ENCODE data around the gene ADAMTS14.
"Not testable (repeated sequence)": the region's sequence is repeated elsewhere in the genome, so short reads cannot be mapped to it uniquely, and the experiment has no call there.

The ADAMTS14 gene

DNA sequence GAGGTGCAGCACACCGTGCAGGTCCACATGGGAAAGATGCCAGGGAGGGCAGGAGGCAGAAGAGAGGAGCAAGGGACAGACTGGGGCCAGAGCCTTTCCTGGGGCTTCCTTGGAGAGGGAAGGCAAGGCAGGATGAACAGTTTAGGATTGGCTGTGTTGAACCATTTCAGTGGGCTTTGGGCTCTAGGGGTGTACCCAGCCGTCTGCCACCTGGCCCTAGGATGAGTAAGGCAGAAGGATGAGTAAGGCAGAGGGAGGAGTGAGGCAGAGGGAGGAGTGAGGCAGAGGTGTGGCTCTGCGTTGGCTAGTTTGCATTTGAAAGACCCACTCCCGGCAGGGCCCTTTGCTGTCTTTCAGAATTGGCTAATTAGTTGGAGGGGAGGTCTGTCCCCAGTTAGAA, 38.3 kb upstream of the ADAMTS14 start:
- no peak for DNase-seq (ENCODE audit: extremely low spot score)

DNA sequence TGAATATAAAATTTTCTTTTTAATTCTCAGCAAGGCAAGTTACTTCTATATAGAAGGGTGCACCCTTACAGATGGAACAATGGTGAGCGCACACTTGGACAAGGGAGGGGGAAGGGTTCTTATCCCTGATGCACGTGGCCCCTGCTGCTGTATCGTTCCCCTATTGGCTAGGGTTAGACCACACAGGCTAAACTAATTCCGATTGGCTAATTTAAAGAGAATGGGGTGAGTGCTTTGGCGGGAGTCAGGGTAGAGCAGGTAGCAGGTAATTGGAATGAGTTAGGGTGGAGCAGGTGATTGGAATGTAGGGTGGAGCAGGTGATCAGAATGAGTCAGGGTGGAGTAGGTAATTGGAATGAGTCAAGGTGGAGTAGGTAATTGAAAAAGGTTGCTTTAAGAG, 37.8 kb upstream of the ADAMTS14 start:
- POLR2A ChIA-PET; CTCF ChIA-PET; DNase-seq (ENCODE audit: extremely low spot score): not testable (repeated sequence)

More for the DNA sequence above, 38.3 kb upstream of the ADAMTS14 start:
- TF ChIP-seq ELF4 (IDR thresholded peaks at IDR 0.05) (no peak), NFRKB (IDR thresholded peaks at IDR 0.05) (no peak), HDGF (IDR thresholded peaks at IDR 0.05; ENCODE audit: borderline replicate concordance) (no peak), BHLHE40 (IDR thresholded peaks at IDR 0.05; ENCODE audit: borderline replicate concordance) (no peak), FOXK2 (IDR thresholded peaks at IDR 0.05) (no peak), ZNF384 (IDR thresholded peaks at IDR 0.05) (no peak), FOXA1 (IDR thresholded peaks at IDR 0.05) (no peak), SP1 (IDR thresholded peaks at IDR 0.05) (no peak), CTBP1 (IDR thresholded peaks at IDR 0.05; ENCODE audit: borderline replicate concordance) (no peak), ARNT (IDR thresholded peaks at IDR 0.05) (no peak), SUZ12 (IDR thresholded peaks at IDR 0.05) (no peak), FOXM1 (IDR thresholded peaks at IDR 0.05; ENCODE audit: borderline replicate concordance) (no peak), LEF1 (IDR thresholded peaks at IDR 0.05; ENCODE audit: borderline replicate concordance) (no peak), TARDBP (IDR thresholded peaks at IDR 0.05) (no peak), L3MBTL2 (conservative IDR thresholded peaks at IDR 0.05) (no peak)
- TF ChIP-seq, protein P1, sequence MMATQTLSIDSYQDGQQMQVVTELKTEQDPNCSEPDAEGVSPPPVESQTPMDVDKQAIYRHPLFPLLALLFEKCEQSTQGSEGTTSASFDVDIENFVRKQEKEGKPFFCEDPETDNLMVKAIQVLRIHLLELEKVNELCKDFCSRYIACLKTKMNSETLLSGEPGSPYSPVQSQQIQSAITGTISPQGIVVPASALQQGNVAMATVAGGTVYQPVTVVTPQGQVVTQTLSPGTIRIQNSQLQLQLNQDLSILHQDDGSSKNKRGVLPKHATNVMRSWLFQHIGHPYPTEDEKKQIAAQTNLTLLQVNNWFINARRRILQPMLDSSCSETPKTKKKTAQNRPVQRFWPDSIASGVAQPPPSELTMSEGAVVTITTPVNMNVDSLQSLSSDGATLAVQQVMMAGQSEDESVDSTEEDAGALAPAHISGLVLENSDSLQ (IDR thresholded peaks at IDR 0.05) = no peak
- ChIA-PET POLR2A (no interaction called here), CTCF (no interaction called here)

DNA sequence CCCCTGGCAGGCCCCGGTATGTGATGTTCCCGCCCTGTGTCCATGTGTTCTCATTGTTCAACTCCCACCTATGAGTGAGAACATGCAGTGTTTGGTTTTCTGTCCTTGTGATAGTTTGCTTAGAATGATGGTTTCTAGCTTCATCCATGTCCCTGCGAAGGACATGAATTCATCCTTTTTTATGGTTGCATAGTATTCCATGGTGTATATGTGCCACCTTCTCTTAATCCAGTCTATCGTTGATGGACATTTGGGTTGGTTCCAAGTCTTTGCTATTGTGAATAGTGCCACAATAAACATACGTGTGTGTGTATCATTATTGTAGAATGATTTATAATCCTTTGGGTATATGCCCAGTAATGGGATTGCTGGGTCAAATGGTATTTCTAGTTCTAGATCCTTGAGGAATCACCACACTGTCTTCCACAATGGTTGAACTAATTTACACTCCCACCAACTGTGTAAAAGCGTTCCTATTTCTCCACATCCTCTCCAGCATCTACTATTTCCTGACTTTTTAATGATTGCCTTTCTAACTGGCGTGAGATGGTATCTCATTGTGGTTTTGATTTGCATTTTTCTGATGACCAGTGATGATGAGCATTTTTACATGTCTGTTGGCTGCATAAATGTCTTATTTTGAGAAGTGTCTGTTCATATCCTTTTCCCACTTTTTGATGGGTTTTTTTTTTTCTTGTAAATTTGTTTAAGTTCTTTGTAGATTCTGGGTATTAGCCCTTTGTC, 32.5 kb upstream of the ADAMTS14 start:
- POLR2A ChIA-PET; DNase-seq (ENCODE audit: extremely low spot score); CTCF ChIA-PET: not testable (repeated sequence)

DNA sequence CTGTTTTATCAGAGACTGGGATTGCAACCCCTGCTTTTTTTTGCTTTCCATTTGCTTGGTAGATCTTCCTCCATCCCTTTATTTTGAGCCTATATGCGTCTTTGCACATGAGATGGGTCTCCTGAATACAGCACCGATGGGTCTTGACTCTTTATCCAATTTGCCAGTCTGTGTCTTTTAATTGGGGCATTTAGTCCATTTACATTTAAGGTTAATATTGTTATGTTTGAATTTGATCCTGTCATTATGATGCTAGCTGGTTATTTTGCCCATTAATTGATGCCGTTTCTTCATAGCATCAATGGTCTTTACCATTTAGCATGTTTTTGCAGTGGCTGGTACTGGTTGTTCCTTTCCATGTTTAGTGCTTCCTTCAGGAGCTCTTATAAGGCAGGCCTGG, 29.0 kb upstream of the ADAMTS14 start:
- DNase-seq (ENCODE audit: extremely low spot score); POLR2A ChIA-PET: not testable (repeated sequence)
- CTCF ChIA-PET = interaction anchor here (0.6 kb wide), 1 partner anchor 191 kb away, joined by 5 read pairs; no protein-coding TSS in a partner anchor

DNA sequence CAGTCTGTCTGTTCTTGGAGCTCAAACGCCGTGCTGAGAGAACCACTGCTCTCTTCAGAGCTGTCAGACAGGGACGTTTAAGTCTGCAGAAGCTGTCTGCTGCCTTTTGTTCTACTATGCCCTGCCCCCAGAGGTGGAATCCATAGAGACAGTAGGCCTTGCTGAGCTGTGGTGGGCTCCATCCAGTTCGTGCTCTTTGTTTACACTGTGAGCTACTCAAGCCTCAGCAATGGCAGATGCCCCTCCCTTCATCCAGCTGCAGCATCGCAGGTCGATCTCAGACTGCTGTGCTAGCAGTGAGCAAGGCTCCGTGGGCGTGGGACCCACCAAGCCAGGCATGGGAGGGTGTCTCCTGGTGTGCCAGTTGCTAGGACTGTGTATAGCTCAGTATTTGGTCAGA, 27.3 kb upstream of the ADAMTS14 start:
- CTCF ChIA-PET; POLR2A ChIA-PET; DNase-seq (ENCODE audit: extremely low spot score): not testable (repeated sequence)

DNA sequence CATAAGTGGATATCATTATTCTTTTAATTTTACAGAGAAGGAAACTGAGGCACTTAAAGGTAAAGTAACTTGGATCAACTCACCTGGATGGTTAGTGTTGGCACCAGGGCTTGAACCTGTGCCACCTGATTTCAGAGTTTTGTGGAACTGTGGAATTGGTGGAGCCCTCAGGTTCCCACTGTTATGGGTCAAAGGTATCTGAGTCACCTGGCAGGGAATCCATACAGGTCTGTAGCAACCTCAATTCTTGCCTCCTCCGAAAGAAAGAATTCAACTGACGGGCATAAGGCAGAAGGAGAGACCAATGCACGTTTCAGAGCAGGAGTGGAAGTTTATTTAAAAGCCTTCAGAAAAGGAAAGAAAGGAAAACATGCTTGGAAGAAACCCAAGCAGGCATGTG, 25.2 kb upstream of the ADAMTS14 start:
- DNase-seq (ENCODE audit: extremely low spot score) = no peak
- CTCF ChIA-PET = no interaction called here
- TF ChIP-seq, protein P1 (IDR thresholded peaks at IDR 0.05) = no peak
- no peak for TF ChIP-seq FOXA1 (IDR thresholded peaks at IDR 0.05)
- no peak for TF ChIP-seq TARDBP (IDR thresholded peaks at IDR 0.05)
- no peak for TF ChIP-seq ELF4 (IDR thresholded peaks at IDR 0.05)
- TF ChIP-seq FOXM1 (IDR thresholded peaks at IDR 0.05; ENCODE audit: borderline replicate concordance) = no peak
- no peak for TF ChIP-seq FOXK2 (IDR thresholded peaks at IDR 0.05)
- POLR2A ChIA-PET = no interaction called here

DNA sequence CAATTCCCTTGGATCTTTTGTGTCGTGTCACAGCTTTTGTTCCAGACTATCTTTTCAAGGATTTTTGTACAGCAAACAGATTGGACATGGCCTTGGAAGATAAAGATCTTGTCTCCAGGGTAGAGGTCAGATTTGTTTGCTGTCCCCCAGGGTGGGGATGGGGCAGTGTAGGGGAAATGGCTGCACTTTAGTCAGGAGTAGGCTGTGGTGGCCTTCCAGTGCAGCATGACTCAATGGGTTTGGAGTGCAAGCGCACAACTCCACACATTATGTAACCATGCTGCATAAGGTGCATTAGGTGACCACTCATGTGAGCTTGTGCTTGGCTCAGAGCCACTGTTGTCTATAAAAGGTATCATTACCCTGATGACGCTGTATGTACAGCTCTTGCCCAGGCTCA, 23.9 kb upstream of the ADAMTS14 start:
- no peak for DNase-seq (ENCODE audit: extremely low spot score)
- ChIA-PET POLR2A (no interaction called here), CTCF (no interaction called here)
- TF ChIP-seq ELF4 (IDR thresholded peaks at IDR 0.05) = no peak
- TF ChIP-seq BHLHE40 (IDR thresholded peaks at IDR 0.05; ENCODE audit: borderline replicate concordance) = no peak
- TF ChIP-seq LEF1 (IDR thresholded peaks at IDR 0.05; ENCODE audit: borderline replicate concordance) = no peak
- TF ChIP-seq, protein P1 (IDR thresholded peaks at IDR 0.05) = no peak
- TF ChIP-seq FOXA1 (IDR thresholded peaks at IDR 0.05) = no peak
- TF ChIP-seq TARDBP (IDR thresholded peaks at IDR 0.05) = no peak
- no peak for TF ChIP-seq SUZ12 (IDR thresholded peaks at IDR 0.05)
- no peak for TF ChIP-seq HDGF (IDR thresholded peaks at IDR 0.05; ENCODE audit: borderline replicate concordance)
- TF ChIP-seq L3MBTL2 (conservative IDR thresholded peaks at IDR 0.05) = no peak
- TF ChIP-seq FOXK2 (IDR thresholded peaks at IDR 0.05) = no peak
- TF ChIP-seq CTBP1 (IDR thresholded peaks at IDR 0.05; ENCODE audit: borderline replicate concordance) = no peak
- no peak for TF ChIP-seq SP1 (IDR thresholded peaks at IDR 0.05)
- no peak for TF ChIP-seq ARNT (IDR thresholded peaks at IDR 0.05)
- TF ChIP-seq FOXM1 (IDR thresholded peaks at IDR 0.05; ENCODE audit: borderline replicate concordance) = no peak
- no peak for TF ChIP-seq NFRKB (IDR thresholded peaks at IDR 0.05)
- no peak for TF ChIP-seq ZNF384 (IDR thresholded peaks at IDR 0.05)

DNA sequence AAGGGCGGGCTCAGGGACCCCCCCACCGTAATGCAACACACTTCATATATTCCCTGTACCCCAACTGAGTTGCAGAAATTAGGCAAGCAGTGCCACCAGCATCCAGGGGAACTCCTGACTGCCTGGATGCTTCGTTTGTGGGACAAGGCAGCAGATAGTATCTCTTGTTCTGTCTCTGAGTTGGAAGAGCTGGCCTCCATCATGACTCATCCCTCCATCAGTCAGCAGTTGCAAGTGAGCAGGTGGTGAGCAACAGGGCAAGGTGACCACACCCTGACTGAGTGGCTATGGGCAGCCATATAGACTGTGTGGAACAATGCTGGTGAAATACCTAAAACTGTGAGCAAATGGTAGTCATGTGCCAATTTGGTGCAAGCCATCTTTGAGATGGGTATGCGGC, 22.8 kb upstream of the ADAMTS14 start:
- ChIA-PET POLR2A (no interaction called here), CTCF (no interaction called here)
- DNase-seq (ENCODE audit: extremely low spot score) = no peak
- TF ChIP-seq SUZ12 (IDR thresholded peaks at IDR 0.05) = no peak
- TF ChIP-seq ARNT (IDR thresholded peaks at IDR 0.05) = no peak
- TF ChIP-seq CTBP1 (IDR thresholded peaks at IDR 0.05; ENCODE audit: borderline replicate concordance) = no peak
- no peak for TF ChIP-seq LEF1 (IDR thresholded peaks at IDR 0.05; ENCODE audit: borderline replicate concordance)
- no peak for TF ChIP-seq FOXK2 (IDR thresholded peaks at IDR 0.05)
- TF ChIP-seq ELF4 (IDR thresholded peaks at IDR 0.05) = no peak
- no peak for TF ChIP-seq BHLHE40 (IDR thresholded peaks at IDR 0.05; ENCODE audit: borderline replicate concordance)
- TF ChIP-seq FOXM1 (IDR thresholded peaks at IDR 0.05; ENCODE audit: borderline replicate concordance) = no peak

Data from HEK293T (cell line).